ENCODE measurements around the gene GAS2L3. TPM values are rescaled to one million over a fixed set of nuclear protein-coding genes. Genes with fewer than 3 reads are reported as not detected.

GAS2L3 gene
- total RNA-seq, 2 donors from 2014 or later: 23.5 to 56.0 TPM

DNA sequence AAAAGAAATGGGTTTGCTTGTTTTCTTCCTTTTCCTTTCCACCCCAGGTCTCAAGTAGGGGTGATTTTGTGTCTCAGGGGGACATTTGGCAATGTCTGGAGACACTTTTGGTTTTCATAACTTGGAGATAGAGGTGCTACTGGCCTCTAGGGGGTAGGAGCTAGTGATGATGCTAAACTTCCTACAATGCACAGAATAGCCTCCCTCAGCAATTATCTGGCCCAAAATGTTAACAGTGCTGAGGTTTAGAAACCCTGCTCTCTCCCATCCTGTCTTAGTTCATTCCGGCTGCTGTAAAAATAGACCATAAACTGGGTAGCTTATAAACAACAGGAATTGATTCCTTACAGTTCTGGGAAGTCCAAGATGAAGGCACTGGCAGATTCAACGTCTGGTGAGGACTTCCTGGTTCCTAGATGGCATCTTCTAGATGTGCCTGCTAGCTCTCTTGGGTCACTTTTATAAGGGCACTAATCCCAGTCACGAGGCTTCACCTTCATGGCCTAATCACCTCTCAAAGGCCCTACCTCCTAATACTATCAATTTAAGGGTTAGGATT, 7.4 kb upstream of the GAS2L3 start:
- H3K27me3 ChIP-seq: no peaks in the 10 kb centered on the region
- DNase-seq: no peak
- H3K36me3 ChIP-seq: no peaks in the 10 kb centered on the region
- no peak overlapping the region for H3K27ac ChIP-seq
- TF ChIP-seq, protein P1, sequence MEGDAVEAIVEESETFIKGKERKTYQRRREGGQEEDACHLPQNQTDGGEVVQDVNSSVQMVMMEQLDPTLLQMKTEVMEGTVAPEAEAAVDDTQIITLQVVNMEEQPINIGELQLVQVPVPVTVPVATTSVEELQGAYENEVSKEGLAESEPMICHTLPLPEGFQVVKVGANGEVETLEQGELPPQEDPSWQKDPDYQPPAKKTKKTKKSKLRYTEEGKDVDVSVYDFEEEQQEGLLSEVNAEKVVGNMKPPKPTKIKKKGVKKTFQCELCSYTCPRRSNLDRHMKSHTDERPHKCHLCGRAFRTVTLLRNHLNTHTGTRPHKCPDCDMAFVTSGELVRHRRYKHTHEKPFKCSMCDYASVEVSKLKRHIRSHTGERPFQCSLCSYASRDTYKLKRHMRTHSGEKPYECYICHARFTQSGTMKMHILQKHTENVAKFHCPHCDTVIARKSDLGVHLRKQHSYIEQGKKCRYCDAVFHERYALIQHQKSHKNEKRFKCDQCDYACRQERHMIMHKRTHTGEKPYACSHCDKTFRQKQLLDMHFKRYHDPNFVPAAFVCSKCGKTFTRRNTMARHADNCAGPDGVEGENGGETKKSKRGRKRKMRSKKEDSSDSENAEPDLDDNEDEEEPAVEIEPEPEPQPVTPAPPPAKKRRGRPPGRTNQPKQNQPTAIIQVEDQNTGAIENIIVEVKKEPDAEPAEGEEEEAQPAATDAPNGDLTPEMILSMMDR (IDR thresholded peaks at IDR 0.05): no peak
- no peaks in the 10 kb centered on the region for H3K9me3 ChIP-seq
- no peak overlapping the region for H3K4me3 ChIP-seq
- H3K4me1 ChIP-seq: no peaks in the 10 kb centered on the region
- H3K9ac ChIP-seq (ENCODE audit: low read depth in 2 of 2, low read length in 2 of 2): no peak overlapping the region
- intact Hi-C loops (cut with DNase I): no loop called here

DNA sequence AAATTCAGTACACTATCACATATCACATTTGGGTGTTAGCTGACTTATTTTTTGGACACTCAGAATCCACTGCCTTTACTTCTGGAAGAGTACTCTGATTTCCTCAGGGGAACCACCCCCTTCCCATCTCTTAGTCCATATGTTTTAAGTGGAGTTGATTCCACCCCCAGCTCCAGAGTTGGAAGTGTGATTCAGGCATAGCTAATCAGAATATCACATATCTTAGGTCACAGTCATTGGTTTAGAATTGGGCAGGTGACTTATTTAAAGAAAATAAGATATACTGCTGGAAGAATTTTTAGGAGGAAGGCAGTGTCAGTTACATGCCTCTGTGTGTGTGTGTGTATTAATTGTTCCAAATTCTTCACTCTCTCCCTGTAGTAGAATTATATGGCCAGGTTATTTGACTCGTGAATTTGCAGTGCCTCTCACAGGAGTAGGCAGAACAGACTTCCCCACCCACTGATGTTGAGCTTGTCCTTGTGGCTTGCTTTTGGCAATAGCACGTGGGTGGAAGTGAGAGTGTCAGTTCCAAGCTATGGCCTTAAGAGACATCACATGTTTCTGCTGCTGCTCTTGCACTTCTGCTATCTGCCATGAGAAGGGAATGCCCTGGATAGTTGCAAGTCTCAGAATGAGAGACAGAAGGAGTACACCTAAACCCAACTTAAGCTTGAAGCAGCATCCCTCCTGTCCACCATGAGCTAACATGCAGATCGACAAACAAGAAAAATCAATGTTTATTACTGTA, 6.4 kb upstream of the GAS2L3 start:
- no peak overlapping the region for H3K9ac ChIP-seq (ENCODE audit: low read depth in 2 of 2, low read length in 2 of 2)
- H3K4me3 ChIP-seq: no peak overlapping the region
- TF ChIP-seq, protein P1 (IDR thresholded peaks at IDR 0.05): no peak
- peak; percentile 32 for DNase-seq
- intact Hi-C loops (cut with DNase I): no loop called here
- no peak overlapping the region for H3K27ac ChIP-seq
- no peaks in the 10 kb centered on the region for H3K4me1 ChIP-seq
- H3K9me3 ChIP-seq: no peaks in the 10 kb centered on the region
- H3K36me3 ChIP-seq: no peaks in the 10 kb centered on the region
- no peaks in the 10 kb centered on the region for H3K27me3 ChIP-seq

DNA sequence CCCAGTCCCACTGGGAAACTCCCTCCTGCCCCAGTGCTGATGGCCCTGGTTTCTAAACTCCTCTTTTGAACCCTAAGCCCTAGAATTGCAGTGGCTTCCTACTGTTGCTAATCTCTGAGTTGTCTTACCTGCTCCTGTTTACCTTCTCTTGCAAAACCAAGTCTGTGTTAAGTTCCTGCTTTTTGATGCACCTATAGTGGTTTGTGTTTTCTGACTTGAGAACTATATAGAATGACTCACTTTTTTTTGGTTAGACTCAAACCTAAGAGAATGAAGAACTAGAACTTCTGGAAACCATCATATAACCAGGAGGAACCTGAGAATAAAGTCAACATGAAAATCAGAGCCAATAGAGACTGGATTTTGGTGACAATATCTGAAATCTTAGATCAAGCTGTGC, 5.5 kb upstream of the GAS2L3 start:
- H3K9me3 ChIP-seq: no peaks in the 10 kb centered on the region
- no peak for DNase-seq
- H3K9ac ChIP-seq (ENCODE audit: low read depth in 2 of 2, low read length in 2 of 2): no peak overlapping the region
- no peaks in the 10 kb centered on the region for H3K27me3 ChIP-seq
- intact Hi-C loops (cut with DNase I): no loop called here
- no peaks in the 10 kb centered on the region for H3K36me3 ChIP-seq
- no peak overlapping the region for H3K27ac ChIP-seq
- no peak overlapping the region for H3K4me3 ChIP-seq
- TF ChIP-seq, protein P1 (IDR thresholded peaks at IDR 0.05): no peak
- no peaks in the 10 kb centered on the region for H3K4me1 ChIP-seq

DNA sequence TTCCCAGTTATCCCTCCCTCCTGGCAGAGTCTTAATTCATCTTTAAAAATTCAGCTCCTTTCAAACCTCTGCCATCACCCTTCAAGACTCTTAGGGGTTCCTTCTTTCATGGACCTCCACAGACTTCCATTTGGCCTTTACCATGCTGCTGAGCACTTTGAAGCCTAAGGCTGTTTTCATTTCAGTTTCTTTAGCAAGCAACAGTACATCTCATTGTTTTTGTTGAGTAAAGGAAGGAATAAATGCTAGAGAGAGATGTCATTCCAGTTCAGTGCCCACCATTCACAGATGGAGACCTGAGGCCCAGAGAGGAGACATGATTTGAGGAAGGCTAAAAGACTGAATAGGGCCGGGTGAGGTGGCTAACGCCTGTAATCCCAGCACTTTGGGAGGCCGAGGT, 1.3 kb upstream of the GAS2L3 start:
- H3K27ac ChIP-seq: no peak overlapping the region
- TF ChIP-seq, protein P1 (IDR thresholded peaks at IDR 0.05): no peak
- no peak overlapping the region for H3K9ac ChIP-seq (ENCODE audit: low read depth in 2 of 2, low read length in 2 of 2)
- no peak overlapping the region for H3K4me3 ChIP-seq
- no peaks in the 10 kb centered on the region for H3K36me3 ChIP-seq
- H3K9me3 ChIP-seq: no peaks in the 10 kb centered on the region
- intact Hi-C loops (cut with DNase I): no loop called here
- DNase-seq: no peak
- H3K27me3 ChIP-seq: no peaks in the 10 kb centered on the region
- H3K4me1 ChIP-seq: no peaks in the 10 kb centered on the region

DNA sequence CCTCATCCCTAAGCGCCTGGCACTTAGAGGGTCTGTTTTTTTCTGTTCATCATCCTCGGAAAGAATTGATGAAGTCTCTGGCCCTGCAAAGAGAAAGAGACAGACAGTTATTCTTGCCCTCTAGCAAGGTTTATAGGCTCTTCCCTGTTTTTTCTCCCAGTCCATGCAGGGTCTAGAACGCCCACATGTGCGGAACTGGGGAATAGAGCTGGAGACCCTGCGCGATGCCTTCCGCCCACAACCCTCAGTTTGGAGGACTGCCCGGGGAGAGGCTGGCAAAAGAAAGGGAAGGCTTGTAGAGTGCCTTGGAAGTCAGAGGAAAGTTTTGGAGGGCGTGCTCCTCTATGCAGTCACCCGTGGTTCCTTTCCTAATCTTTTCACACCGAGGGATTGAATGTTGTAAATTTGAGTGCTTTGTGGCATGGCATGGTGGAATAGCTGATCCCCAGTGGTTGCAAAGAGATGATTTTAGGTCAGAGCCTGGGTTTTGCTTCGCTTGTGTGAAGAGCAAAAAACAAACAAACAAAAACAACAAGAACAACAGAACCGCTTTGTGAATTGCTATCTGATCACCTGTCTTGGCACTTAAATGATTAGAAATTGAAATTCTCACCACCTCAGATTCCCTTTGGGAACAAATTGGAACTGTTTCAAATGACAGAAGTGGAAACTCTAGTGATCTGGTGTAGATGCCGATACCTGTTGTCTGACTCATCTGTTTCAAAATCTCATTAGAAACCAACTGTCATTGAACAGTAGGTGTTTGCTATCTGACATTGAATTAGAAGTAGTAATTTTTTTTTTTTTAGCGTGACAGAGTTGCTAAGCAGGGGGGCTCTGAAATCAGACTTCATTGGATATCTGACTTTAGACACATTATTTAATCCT, 947 bp downstream of the GAS2L3 start:
- Histone ChIP-seq H3K27me3 (no peaks in the 10 kb centered on the region), H3K4me3 (peak overlapping the region; percentile 55), H3K27ac (peak overlapping the region; percentile 79), H3K36me3 (no peaks in the 10 kb centered on the region), H3K9me3 (no peaks in the 10 kb centered on the region), H3K9ac (ENCODE audit: low read depth in 2 of 2, low read length in 2 of 2) (peak overlapping the region; percentile 77 to 89), H3K4me1 (no peaks in the 10 kb centered on the region)
- intact Hi-C loops (cut with DNase I): no loop called here
- TF ChIP-seq, protein P1 (IDR thresholded peaks at IDR 0.05): no peak
- DNase-seq: peak; percentile 45

All from colonic mucosa (tissue), 4 donors.